Activated naive CD8-positive, alpha-beta T cell treated with anti-CD3 and anti-CD28 coated beads for 36 hours (primary cell): ENCODE data around the gene TRIM32. TPM values are rescaled to one million over a fixed set of nuclear protein-coding genes. Genes with fewer than 3 reads are reported as not detected.

ENCODE experiments used
- DNase-seq: peaks from one replicate; pipeline ENCODE4 v3.0.0; 2021
- H3K27ac Mint-ChIP-seq: one replicate; pipeline ENCODE4 v1.8.0; 2022; ENCODE audit warnings: mild to moderate bottlenecking, moderate library complexity, mixed read lengths
- H3K27me3 Mint-ChIP-seq: one replicate; pipeline ENCODE4 v1.8.0; 2022; ENCODE audit warnings: mild to moderate bottlenecking, mixed read lengths
- H3K36me3 Mint-ChIP-seq: one replicate; pipeline ENCODE4 v1.8.0; 2021; ENCODE audit warnings: mild to moderate bottlenecking, mixed read lengths
- H3K4me1 Mint-ChIP-seq: one replicate; pipeline ENCODE4 v1.8.0; 2021; ENCODE audit warnings: mixed read lengths
- H3K4me3 Mint-ChIP-seq: one replicate; pipeline ENCODE4 v1.8.0; 2022; ENCODE audit warnings: mild to moderate bottlenecking, moderate library complexity, mixed read lengths
- H3K9me3 Mint-ChIP-seq: one replicate; pipeline ENCODE4 v1.8.0; 2022; ENCODE audit warnings: mixed read lengths
- total RNA-seq, 2 experiments: library from RNA; stranded (reverse); gene quantifications; one replicate each; pipeline ENCODE4 v1.2.3, GENCODE V29; 2021

Gene TRIM32
- total RNA-seq, 2 experiments from 2014 or later: 11.1 to 13.7 TPM

- no peak for DNase-seq
- Mint-ChIP-seq H3K27ac (no peak overlapping the region), H3K4me3 (no peak overlapping the region), H3K9me3 (peaks cover 9% of the 10 kb centered on the region), H3K36me3 (peaks cover 20% of the 10 kb centered on the region), H3K27me3 (no peaks in the 10 kb centered on the region), H3K4me1 (peaks cover 8% of the 10 kb centered on the region)
Measured at GRCh38 chr9:116706310-116707290, 19.5 kb downstream of the TRIM32 start.

GRCh38 chr9:116712781-116713180, 25.7 kb downstream of the TRIM32 start:
- H3K27me3 Mint-ChIP-seq: no peaks in the 10 kb centered on the region
- no peak overlapping the region for H3K4me3 Mint-ChIP-seq
- DNase-seq: no peak
- no peaks in the 10 kb centered on the region for H3K4me1 Mint-ChIP-seq
- H3K36me3 Mint-ChIP-seq: peaks cover 1% of the 10 kb centered on the region
- no peak overlapping the region for H3K27ac Mint-ChIP-seq
- no peaks in the 10 kb centered on the region for H3K9me3 Mint-ChIP-seq

DNA sequence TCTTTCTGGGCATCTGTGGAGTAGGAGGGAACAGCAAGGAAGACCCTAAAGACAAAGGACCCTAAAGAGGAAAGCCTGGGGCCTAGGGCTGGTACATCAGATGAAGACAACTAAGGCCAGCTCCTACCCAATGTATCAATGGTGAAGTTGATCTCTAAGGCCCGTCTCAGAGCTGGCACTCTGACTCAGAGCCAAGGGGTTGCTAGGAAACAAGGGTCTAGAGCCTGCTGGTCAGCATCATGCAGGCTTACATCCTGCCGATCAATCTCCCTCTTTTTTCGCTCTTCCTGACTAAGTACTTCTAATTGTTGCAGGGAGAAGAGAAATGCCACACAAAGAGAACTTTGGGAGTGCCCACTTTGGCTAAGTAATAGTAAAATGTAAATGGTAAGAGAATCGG, 26.2 kb downstream of the TRIM32 start:
- Mint-ChIP-seq H3K4me1 (no peaks in the 10 kb centered on the region), H3K27me3 (no peaks in the 10 kb centered on the region), H3K9me3 (no peaks in the 10 kb centered on the region), H3K4me3 (no peak overlapping the region), H3K36me3 (peaks cover 1% of the 10 kb centered on the region), H3K27ac (no peak overlapping the region)
- no peak for DNase-seq

GRCh38 chr9:116715751-116716150, 28.6 kb downstream of the TRIM32 start:
- H3K4me1 Mint-ChIP-seq: no peaks in the 10 kb centered on the region
- no peaks in the 10 kb centered on the region for H3K27me3 Mint-ChIP-seq
- no peak overlapping the region for H3K27ac Mint-ChIP-seq

DNA sequence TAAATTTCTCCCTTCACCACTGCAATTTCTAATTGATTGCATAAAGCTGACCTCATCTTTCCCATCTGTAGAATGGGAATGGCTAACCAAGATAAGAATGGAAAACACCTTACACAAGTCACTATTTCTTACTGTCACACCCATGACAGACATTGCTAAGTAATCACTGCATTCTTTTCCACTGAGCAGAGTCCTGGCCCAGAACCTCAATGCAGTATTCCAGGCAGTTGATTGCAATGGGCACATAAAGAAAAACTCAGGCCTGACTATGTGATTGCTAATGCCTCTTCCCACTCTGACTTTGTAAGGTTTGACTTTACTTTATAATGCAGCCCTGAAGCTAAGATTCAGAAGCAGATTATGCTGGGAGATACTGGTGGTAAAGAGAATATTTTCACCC, 29.3 kb downstream of the TRIM32 start:
- Mint-ChIP-seq H3K36me3 (peaks cover 3% of the 10 kb centered on the region), H3K4me1 (no peaks in the 10 kb centered on the region), H3K27ac (no peak overlapping the region), H3K27me3 (no peaks in the 10 kb centered on the region), H3K9me3 (no peaks in the 10 kb centered on the region), H3K4me3 (no peak overlapping the region)
- no peak for DNase-seq

More at GRCh38 chr9:116715751-116716150, 28.6 kb downstream of the TRIM32 start:
- no peak for DNase-seq
- no peaks in the 10 kb centered on the region for H3K9me3 Mint-ChIP-seq
- H3K4me3 Mint-ChIP-seq: no peak overlapping the region
- H3K36me3 Mint-ChIP-seq: peaks cover 3% of the 10 kb centered on the region

- no peaks in the 10 kb centered on the region for H3K27me3 Mint-ChIP-seq
Measured at GRCh38 chr9:116717150-116717549, 30.0 kb downstream of the TRIM32 start.

DNA sequence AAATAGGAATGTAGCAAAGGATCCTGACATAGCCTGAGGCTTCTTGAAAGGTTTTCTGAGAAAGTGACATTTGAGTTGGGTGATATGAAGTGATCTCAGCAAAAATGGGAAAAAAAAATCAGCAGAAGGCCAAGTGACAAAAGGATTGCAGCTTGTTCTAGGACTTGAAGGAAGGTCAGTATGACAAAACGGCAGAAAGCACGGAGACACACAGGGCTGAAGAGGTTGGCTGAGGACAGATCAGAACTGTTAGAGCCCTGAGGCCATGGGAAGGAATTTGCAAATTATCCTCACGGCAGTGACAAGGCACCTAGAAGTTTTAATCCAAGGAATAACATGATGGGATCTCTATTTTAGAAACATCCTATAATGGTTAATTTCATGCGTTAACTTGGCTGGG, 31.0 kb downstream of the TRIM32 start:
- Mint-ChIP-seq H3K27me3 (no peaks in the 10 kb centered on the region), H3K4me3 (no peak overlapping the region), H3K36me3 (peaks cover 3% of the 10 kb centered on the region), H3K9me3 (no peaks in the 10 kb centered on the region), H3K4me1 (no peaks in the 10 kb centered on the region), H3K27ac (no peak overlapping the region)
- no peak for DNase-seq

More at GRCh38 chr9:116717150-116717549, 30.0 kb downstream of the TRIM32 start:
- Mint-ChIP-seq H3K4me1 (no peaks in the 10 kb centered on the region), H3K36me3 (peaks cover 3% of the 10 kb centered on the region), H3K9me3 (no peaks in the 10 kb centered on the region), H3K27ac (no peak overlapping the region), H3K4me3 (no peak overlapping the region)
- DNase-seq: no peak

GRCh38 chr9:116720111-116720510, 33.0 kb downstream of the TRIM32 start:
- Mint-ChIP-seq H3K36me3 (peaks cover 2% of the 10 kb centered on the region), H3K27me3 (no peaks in the 10 kb centered on the region), H3K27ac (no peak overlapping the region), H3K4me1 (no peaks in the 10 kb centered on the region), H3K9me3 (no peaks in the 10 kb centered on the region), H3K4me3 (no peak overlapping the region)
- DNase-seq: no peak

- H3K9me3 Mint-ChIP-seq: no peaks in the 10 kb centered on the region
- peaks cover 2% of the 10 kb centered on the region for H3K36me3 Mint-ChIP-seq
- no peaks in the 10 kb centered on the region for H3K4me1 Mint-ChIP-seq
- DNase-seq: no peak
- H3K4me3 Mint-ChIP-seq: no peak overlapping the region
- H3K27ac Mint-ChIP-seq: no peak overlapping the region
- H3K27me3 Mint-ChIP-seq: no peaks in the 10 kb centered on the region
Measured at GRCh38 chr9:116721411-116721810, 34.3 kb downstream of the TRIM32 start.

DNA sequence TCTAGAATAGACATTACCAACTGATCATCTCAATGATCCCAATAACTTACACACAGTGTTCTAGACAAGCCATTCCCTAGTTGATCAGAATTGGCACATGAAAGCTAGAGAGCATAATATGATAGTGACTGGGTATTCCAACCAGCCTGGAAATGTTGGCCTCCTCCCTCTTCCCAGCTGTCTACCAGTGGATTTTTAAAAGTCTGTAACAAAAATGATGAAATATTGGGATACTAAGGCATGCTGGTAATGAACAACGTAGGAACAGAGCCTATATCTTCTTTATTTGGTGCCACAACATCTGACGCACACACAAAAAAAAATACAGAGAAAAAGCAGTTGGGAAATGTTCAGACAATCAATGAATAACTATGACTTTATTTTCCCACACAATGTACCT, 34.8 kb downstream of the TRIM32 start:
- Mint-ChIP-seq H3K4me1 (no peaks in the 10 kb centered on the region), H3K9me3 (no peaks in the 10 kb centered on the region), H3K27ac (no peak overlapping the region), H3K27me3 (no peaks in the 10 kb centered on the region), H3K36me3 (peaks cover 2% of the 10 kb centered on the region), H3K4me3 (no peak overlapping the region)
- no peak for DNase-seq

DNA sequence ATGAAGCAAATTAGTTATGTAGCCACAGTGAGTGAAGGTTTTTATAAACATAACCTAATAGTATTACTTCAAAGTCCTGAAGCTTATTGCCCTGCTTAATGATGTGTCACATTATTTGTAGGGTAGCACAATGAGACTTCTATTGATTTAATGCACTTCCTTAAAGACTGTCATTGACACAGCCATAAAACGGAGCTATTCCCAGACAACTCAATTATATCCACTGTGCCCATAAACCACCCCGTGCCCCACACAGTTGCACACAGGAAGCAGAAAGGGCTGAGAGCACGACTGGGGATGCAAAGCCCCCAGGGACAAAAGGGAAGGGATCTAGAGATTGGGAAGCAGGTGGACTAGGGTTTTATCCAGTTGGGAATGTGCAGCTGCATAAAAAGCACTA, 37.0 kb downstream of the TRIM32 start:
- Mint-ChIP-seq H3K27me3 (no peaks in the 10 kb centered on the region), H3K4me3 (no peak overlapping the region), H3K9me3 (no peaks in the 10 kb centered on the region), H3K27ac (no peak overlapping the region), H3K4me1 (no peaks in the 10 kb centered on the region), H3K36me3 (peaks cover 2% of the 10 kb centered on the region)
- DNase-seq: no peak

DNA sequence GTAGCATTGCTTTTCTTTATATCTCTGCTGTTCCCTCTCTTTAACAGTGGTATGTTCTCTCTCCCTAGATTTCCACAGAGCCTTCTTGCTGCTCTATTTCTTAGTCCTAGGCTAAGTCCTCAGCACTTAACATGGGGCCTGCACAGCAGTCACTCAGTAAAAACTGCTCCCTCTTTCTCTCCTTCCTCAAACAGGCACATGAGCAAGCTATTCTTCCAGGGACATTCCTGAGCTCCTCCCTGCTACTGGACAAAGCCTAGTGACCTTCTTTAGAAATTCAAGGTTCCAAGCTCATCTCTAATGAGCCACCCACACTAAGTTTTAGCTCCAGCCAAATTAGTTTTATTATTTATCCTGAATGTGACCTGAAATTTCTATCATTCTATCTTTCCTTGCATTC, 39.5 kb downstream of the TRIM32 start:
- Mint-ChIP-seq H3K27ac (no peak overlapping the region), H3K36me3 (no peaks in the 10 kb centered on the region), H3K9me3 (no peaks in the 10 kb centered on the region), H3K27me3 (no peaks in the 10 kb centered on the region), H3K4me3 (no peak overlapping the region), H3K4me1 (no peaks in the 10 kb centered on the region)
- DNase-seq: no peak

GRCh38 chr9:116733010-116733641, 46.0 kb downstream of the TRIM32 start:
- H3K27ac Mint-ChIP-seq: no peak overlapping the region
- no peak overlapping the region for H3K4me3 Mint-ChIP-seq
- no peaks in the 10 kb centered on the region for H3K36me3 Mint-ChIP-seq
- DNase-seq: no peak
- no peaks in the 10 kb centered on the region for H3K9me3 Mint-ChIP-seq
- no peaks in the 10 kb centered on the region for H3K4me1 Mint-ChIP-seq
- H3K27me3 Mint-ChIP-seq: peaks cover 32% of the 10 kb centered on the region

DNA sequence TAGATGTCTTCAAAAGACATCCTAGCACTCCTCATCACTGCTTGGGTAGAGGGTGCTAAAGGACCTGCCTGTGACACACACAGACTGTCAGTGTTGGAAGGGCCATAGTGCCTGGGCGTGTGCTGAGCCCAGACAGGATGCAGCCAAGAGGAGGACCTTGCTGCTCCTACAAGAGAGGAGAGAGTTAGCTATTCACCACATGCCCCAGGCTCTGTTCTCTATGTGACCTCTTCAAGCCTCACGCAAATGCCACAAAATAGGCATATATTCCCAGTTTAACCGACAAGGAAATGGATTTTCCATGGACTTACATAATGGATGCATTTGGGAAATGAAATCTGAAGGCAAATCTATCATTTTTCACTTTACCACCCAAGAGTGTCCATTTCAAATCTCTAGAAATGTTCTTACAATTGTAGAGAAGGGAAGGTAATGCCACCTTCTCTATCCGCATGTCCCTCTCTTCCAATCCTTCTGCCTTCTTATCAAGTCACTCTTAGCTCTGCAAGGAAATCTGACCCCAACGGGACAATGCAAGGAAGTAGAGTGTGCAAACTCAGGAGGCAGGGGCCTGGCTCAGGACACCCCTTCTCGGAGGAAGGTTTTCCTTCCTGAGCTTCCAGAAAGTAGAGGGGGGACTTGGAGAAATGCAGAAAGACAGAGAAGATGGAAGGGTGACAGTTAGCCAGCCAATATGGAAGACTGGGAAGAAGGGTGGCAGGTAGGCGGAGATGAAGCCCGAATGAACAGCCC, 49.5 kb downstream of the TRIM32 start:
- no peak for DNase-seq
- Mint-ChIP-seq H3K9me3 (no peaks in the 10 kb centered on the region), H3K4me1 (no peaks in the 10 kb centered on the region), H3K27ac (no peak overlapping the region), H3K4me3 (no peak overlapping the region), H3K36me3 (no peaks in the 10 kb centered on the region), H3K27me3 (peaks cover 32% of the 10 kb centered on the region)

DNA sequence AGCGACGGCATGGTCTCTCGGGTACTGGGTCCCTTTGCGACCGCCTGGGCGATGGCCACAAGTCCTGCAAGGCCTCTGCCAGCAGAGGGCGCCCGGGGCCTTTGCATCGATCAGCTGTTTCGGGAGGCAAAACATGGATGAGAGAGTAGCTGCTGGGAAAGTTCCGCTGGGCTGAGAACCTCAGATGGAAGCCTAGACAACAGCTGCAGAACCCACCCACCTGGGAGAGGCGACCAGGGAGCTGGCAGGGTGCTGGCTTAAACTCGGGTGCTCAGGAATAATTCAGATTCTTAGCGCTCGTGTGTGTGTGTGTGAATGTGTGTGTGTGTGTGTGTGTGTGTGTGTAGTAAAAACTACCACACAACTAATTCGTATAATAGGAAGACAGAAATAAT, 50.0 kb downstream of the TRIM32 start:
- no peak overlapping the region for H3K4me3 Mint-ChIP-seq
- no peaks in the 10 kb centered on the region for H3K4me1 Mint-ChIP-seq
- no peak overlapping the region for H3K27ac Mint-ChIP-seq
- H3K36me3 Mint-ChIP-seq: no peaks in the 10 kb centered on the region
- peak; percentile 65 for DNase-seq
- peaks cover 31% of the 10 kb centered on the region for H3K27me3 Mint-ChIP-seq
- H3K9me3 Mint-ChIP-seq: no peaks in the 10 kb centered on the region
